GM19238 (cell line): Measurements from ENCODE around the gene SOX6.
"Not testable (repeated sequence)": the region's sequence is repeated elsewhere in the genome, so short reads cannot be mapped to it uniquely, and the experiment has no call there.

Source experiments
- DNase-seq: peaks from one replicate; pipeline ENCODE4 v3.0.0; 2011; ENCODE audit warnings: low spot score; ENCODE audit not compliant: insufficient read length

SOX6 gene

DNA sequence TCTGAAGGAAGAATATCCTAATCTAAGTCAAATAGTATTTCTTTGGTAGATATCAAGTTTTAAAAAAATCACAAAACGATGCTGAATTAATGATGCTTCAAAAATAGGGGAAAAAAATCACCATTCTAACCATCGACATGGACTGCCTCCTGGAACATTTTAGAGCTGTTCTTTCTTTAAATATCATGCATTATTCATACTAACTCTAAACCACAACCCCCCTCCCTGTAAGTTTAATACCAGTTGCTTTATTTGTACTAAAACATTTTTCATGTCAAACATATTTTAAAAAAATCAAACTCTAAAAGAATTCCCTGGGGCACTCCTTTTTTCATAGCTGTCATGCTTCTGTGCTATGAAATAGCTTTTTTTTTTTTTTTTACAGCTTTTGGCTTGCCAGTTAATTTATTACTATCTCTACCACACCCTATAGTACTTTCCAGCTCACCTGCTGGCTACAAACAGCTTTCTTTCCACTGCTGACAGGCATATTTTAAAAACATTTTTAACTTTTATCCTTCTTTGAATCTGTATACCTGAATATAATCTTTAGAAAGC lies 256.9 kb downstream of the SOX6 start:
- DNase-seq = no peak

- no peak for DNase-seq
Measured at GRCh38 chr11:16098526-16099205, 257.7 kb downstream of the SOX6 start.

DNA sequence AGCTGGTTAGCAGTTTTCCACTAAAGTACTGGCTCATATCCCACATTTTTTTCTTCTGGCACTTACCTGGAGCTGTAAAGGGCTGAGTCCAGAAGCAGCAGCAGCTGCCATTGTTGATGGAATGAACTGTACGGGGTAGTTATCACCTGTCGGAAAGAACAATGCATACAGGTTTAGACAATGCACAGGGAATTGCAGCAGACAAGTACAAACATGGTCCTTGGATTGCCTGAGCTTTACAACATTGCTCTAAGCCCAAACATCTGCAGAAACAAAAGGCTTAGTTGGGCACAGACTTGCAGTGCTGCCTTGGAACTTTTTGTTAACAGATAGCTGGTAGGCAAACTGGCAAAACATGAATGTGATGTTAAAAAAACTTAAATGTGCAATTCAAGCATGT lies 258.8 kb downstream of the SOX6 start:
- DNase-seq = no peak

GRCh38 chr11:16096336-16096735 lies 260.0 kb downstream of the SOX6 start:
- DNase-seq = no peak

DNA sequence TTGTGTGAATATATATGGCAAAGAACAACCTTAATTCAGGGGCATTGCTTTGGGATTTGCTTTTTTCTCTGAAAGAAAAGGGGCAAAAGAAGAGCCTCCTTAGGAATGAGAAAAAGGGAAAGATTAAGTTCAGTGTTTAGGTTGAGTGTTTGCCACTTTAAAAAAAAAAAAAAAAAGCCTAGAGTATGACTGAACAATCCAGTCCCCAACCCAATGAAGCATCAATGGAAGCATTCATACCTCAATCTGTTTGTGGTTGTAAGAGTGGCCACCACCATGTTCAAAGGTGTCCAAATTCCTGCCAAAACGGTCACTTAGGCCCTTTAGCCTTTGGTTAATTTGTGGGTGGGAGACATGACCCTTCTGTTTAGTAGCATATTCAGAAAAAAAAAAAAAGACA lies 260.6 kb downstream of the SOX6 start:
- no peak for DNase-seq

- no peak for DNase-seq
Measured at GRCh38 chr11:16093889-16094653, 262.3 kb downstream of the SOX6 start.

DNA sequence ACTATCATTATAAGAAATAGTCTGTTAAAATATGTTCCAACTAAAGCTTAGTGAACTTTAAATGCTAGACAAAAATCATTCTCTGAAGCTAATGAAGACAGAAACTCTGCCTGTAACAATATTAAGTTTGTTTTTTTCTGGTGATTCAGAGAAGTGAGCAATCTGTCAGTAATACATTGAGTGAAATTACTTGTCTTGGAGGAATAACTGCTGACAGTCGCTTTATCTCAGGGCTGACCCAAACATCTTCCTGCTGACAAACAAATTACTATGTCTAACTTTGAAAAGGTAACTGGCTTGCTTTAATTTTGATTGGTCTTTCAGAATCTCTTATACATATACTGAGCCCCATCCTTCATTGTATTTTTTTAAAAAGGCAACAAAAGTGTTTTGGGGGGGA lies 264.5 kb downstream of the SOX6 start:
- no peak for DNase-seq

GRCh38 chr11:16089481-16089880 lies 266.9 kb downstream of the SOX6 start:
- no peak for DNase-seq

DNA sequence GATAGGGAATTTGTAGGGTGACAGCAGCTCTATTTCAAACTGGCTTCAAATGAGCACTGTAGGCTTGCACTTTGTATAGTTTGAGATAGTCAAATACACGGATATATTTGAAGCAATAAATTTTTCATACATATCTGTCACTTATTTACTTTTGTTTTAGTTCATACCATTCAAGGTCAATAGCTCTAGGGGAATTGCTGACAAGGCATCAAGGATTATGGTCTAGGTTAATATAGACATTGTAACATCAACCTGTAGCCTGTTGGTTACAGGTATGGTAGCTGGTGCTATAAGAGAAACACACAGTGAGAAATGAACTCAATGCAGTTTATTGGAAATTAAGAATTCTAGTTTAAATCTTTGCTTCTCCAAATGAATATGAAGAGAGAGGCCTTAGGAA lies 267.6 kb downstream of the SOX6 start:
- no peak for DNase-seq

DNA sequence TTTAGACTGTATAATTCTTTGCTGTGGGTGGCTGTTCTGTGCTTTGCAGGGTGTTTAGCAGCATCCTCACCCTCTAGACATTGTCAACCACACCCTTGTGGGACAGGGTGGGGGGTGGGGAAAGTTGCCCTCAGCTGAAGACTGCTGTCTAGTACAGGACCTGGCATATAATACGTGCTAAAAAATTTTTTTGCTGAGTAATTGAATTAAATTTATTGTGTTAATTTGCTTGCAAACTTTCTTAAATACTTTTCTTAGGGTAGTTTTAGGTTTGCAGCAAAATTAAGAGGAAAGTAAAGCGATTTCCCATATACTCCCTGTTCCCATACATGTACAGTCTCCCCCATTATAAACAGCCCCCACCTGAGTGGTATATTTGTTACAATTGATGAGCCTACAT lies 268.5 kb downstream of the SOX6 start:
- no peak for DNase-seq

- no peak for DNase-seq
Measured at GRCh38 chr11:16086229-16086819, 270.0 kb downstream of the SOX6 start.

GRCh38 chr11:16082095-16083055 lies 274.0 kb downstream of the SOX6 start:
- no peak for DNase-seq

GRCh38 chr11:16081382-16082094 lies 274.8 kb downstream of the SOX6 start:
- DNase-seq = no peak

DNA sequence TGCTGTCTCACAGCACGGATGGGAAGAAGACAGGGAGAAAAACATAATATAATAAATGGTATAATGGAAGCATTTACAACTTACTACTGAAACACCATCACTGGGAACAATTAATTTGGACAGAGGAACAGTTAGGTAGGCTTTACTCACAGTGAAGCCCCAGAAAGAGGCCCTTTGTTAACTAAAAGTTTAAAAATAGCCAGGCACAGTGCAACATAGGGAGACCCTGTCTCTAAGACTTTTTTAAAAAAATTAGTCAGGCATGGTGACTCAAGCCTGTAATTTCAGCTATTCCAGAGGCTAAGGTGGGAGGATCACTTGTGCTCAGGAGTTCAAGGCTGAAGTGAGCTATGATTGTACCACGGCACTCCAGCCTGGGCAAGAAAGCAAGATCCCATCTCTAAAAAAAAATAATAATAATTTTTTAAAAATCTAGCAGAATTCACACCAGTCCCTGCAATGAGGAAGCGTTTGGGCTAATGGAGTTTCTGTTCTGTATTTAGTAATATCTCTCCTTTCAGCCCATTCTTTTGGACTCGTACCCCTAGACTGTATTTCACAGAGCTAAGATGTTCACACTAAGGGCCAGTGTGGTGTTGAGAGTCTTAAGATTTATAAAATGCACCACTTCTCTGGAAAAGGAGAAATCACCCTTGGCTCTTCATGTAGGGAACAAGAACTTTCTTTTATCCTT lies 275.5 kb downstream of the SOX6 start:
- DNase-seq = no peak

- DNase-seq = no peak
Measured at GRCh38 chr11:16078936-16079335, 277.4 kb downstream of the SOX6 start.

DNA sequence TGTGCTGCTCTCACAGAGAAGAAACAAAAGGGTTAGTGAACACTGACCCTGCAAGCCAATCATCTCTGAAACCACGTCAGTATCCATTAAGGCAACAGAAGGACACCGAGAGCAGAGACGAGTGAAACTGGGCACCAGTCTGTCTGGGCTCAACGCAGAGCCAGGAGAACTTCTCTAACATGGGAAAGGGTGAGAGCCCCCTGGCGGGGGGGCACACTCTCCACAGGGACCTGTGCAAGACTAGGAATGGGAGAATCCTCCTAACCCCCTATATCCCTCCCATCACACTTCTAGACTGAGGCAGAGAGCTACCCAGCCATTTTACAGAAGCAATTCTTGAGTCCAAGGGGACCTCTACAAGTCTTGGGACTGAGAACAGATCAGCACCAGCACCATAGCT lies 285.8 kb downstream of the SOX6 start:
- no peak for DNase-seq

GRCh38 chr11:16067268-16067667 lies 289.1 kb downstream of the SOX6 start:
- DNase-seq = not testable (repeated sequence)

GRCh38 chr11:16059332-16059731 lies 297.0 kb downstream of the SOX6 start:
- DNase-seq = no peak

GRCh38 chr11:16058671-16059070 lies 297.7 kb downstream of the SOX6 start:
- DNase-seq = no peak

- DNase-seq = no peak
Measured at GRCh38 chr11:16052750-16053149, 303.6 kb downstream of the SOX6 start.
